SKM-1 treated with dmso at 0.1 percent for 144 hours (cell line): ENCODE data around the gene EFCAB9.
"Not testable (repeated sequence)": the region's sequence is repeated elsewhere in the genome, so short reads cannot be mapped to it uniquely, and the experiment has no call there.

ENCODE experiments used
- DNase-seq: peaks from one replicate; lab custom pipeline; 2025; ENCODE audit not compliant: unreplicated experiment; lab: John Stamatoyannopoulos, UW

The EFCAB9 gene

GRCh38 chr5:172188033-172188892 is 5.7 kb upstream of the EFCAB9 start, which contains the start of gene STK10:
STK10 (minus strand) TSS chr5:172188224; CDS start chr5:172188042, 182 bp downstream.
- DNase-seq: peak; percentile 91

DNA sequence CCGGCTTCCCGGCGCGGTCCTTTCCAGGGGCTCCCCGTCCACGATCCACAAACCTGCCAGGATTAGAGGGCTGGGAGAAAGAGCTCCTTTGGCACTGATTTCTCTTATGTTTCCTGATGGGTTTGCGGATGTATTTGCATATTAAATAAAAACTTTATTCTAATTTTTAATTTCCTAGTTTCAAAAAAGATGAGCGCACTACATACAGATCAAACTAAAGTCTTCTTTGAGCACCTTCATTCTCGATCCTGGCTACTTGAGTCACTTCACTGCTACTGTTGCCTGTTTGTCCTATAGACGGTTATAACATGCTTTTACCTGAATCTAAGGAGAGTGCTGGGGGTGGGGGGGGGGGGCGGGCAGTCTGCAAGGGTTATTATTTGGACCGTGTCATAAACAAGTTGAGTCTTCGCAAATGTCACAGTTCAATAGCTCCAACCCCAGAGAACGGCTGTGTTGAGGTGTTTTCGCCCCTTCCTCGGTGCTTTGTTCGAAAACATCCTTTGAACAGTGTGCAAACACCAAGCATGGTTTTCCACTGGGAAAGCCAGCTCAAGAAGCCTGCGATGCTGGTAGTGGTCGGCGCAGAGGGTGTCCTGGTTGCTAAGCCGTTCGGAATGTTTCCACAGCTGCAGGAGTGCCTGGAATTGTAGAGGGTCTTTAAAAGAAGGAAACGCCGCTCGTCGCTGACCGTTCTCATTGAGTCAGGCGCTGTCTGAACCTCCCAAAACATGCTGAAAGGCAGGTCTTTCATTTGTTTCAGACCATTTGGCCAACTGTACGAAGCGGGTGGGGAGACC is 4.9 kb upstream of the EFCAB9 start:
- no peak for DNase-seq

DNA sequence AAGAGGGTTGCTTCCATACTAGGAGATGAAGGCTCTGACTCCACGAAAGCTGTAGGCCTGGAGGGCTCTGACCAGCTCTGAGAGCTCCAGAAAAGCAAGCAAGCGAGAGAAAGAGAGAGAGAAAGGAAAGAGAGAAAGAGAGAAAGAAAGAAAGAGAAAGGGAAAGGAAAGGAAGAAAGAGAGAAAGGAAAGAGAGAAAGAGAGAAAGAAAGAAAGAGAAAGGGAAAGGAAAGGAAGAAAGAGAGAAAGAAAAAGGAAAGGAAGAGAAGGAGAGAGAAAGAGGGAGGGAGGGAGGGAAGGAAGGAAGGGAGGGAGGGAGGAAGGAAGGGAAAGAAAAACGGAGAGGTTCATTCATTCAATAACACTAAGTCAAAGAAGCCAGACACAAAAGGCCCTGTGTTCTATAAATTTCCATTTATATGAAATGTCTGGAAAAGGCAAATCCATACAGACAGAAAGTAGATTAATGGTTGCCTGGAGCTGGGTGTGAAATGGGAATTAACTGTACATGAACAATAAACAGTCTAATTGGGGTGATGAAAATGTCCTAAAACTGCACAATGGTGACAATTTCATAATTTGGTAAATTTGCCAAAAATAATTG is 4.2 kb upstream of the EFCAB9 start:
- DNase-seq: no peak

DNA sequence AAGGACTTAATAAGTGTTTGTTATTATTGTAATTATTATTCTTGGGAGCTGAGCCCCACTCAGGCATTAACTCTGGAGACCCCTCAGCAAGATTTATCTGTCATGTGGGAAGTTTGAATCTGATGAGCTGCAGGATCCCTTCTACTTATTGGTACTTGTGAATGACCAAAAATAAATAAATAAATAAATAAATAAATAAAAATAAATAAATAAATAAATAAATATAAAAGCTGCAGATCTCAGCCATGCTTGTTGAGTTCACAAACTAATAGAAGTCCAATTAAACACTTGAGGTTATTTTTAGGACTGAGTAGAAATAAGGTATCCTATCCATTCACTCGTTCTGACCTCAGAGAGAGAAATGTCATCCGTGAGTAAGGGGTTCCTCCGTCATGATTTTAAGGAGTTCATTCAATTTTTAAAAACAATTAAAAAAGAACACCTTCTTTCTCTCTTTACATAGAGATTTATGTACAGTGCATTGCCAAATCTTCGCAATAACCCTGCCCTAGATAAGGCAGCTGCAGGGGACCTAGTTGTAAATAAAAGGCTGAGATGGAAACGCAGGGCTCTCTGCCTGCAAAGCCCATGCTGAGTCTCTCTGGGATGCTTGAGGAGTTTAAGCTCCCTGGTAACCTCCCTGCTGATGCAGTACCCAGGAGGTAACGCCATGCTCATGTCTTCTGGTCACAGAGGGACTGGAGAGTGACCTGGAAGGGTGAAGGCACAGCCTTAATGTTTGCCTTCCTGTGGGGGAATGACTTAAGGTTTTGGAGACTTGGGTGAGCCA is 1.2 kb downstream of the EFCAB9 start:
- DNase-seq: no peak

- not testable (repeated sequence) for DNase-seq
These were observed 3.8 kb downstream of the EFCAB9 start for GRCh38 chr5:172197775-172198174.

- DNase-seq: no peak
These were observed 5.5 kb downstream of the EFCAB9 start for GRCh38 chr5:172199446-172199845.

DNA sequence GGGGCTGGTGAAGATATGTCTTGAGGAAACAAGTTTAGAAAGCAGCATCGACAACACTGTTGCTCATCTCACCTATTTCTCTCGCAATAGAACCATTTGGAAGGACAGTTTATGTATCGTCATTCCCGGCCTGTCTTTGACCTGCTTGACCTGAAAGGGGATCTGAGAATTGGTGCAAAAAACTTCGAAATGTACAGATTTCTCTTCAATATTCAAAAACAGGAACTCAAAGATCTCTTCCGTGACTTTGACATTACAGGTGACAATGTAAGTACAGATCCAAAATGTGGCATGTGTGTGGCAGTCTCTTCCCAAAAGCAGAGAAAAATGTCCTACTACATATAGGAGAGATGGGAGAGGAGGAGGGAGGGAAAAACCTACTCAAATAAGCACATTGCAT is 6.5 kb downstream of the EFCAB9 start:
- no peak for DNase-seq

GRCh38 chr5:172205984-172206383 is 12.0 kb downstream of the EFCAB9 start:
- not testable (repeated sequence) for DNase-seq

DNA sequence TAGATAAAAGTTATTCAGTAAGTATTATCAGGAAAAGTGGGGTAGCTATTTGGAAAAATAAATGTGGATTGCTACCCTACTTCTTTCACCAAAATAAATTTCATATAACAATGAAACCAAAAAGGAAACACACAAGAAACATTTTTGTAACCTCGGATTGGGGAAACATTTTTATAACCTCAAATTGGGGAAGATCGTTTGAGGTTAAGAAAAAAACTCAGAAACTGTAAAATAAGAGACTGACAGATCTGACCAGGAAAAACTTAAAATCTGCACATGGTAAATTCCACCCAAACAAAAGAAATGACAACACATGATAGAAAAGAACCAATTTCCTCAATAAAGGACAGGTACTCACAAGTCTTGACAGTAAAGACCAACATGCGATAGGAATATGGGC is 13.5 kb downstream of the EFCAB9 start:
- DNase-seq: no peak

GRCh38 chr5:172209714-172210113 is 15.7 kb downstream of the EFCAB9 start:
- DNase-seq: no peak

- DNase-seq: no peak
These were observed 17.7 kb downstream of the EFCAB9 start for GRCh38 chr5:172211676-172212075.

DNA sequence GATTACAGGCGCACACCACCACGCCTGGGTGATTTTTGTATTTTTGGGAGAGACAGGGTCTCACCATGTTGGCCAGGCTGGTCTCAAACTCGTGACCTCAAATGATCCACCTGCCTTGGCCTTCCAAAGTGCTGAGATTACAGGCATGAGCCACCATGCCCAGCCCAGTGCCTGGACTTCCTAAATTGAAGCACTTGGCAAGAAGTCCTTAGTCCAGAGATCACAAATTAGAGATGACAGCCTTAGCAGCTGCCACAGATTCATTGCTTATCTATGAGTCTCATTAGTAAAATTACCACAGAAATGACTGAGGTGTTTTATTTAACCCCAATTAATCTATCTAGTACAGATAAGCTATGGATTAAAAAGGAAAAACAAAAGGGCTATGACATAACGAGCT is 19.2 kb downstream of the EFCAB9 start:
- no peak for DNase-seq

GRCh38 chr5:172216345-172216744 is 22.4 kb downstream of the EFCAB9 start:
- no peak for DNase-seq

DNA sequence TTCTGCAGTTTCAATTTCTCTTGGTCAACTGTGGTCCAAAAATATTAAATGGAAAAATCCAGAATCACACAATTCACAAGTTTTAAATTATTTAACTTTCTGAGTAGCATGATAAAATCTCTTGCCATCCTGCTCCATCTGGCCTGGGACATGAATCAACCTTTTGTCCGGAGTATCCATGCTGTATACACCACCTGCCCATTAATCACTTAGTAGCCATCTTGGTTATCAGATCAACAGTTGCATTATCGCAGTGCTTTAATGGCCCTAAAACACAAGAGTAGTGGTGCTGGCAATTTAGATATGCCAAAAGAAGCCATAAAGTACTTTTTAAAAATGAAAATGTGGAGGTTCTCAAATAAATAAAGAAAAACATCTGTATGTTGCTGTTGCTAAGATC is 25.3 kb downstream of the EFCAB9 start:
- no peak for DNase-seq

DNA sequence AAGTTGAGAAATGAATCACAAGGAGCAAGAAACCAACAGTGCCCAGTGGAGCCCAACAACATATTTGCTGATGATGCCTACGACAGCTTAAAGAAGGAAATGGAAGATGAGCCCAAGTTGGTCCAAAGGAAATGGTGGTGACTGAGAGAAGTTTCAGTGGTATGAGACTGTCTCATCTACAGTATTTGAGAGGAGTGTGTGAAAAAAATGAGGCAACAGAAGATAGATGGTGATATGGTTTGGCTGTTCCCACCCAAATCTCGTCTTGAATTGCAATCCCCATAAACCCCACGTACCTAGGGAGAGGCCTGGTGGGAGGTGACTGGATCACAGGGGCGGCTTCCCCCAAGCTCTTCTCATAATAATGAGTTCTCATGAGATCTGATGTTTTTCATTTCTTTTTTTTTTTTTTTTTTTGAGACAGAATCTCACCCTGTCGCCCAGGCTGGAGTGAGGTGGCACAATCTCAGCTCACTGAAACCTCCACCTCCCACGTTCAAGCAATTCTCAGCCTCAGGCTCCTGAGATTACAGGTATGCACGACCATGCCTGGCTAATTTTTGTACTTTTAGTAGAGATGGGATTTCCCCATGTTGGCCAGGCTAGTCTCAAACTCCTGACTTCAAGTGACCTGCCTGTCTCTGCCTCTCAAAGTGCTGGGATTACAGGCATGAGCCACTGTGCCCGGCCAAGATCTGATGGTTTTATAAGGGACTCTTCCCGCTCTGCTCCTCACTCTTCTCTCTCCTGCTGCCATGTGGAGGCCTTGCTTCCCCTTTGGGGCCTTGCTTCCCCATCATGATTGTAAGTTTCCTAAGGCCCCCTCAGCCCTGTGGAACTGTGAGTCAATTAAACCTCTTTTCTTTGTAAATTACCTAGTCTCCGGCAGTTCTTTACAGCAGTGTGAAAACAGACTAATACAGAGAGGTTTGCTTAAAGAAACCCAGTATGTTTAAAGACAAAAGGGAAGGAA is 30.2 kb downstream of the EFCAB9 start:
- no peak for DNase-seq

GRCh38 chr5:172224996-172225395 is 31.0 kb downstream of the EFCAB9 start:
- no peak for DNase-seq

GRCh38 chr5:172229904-172230303 is 35.9 kb downstream of the EFCAB9 start:
- no peak for DNase-seq

GRCh38 chr5:172234031-172234430 is 40.1 kb downstream of the EFCAB9 start:
- no peak for DNase-seq

DNA sequence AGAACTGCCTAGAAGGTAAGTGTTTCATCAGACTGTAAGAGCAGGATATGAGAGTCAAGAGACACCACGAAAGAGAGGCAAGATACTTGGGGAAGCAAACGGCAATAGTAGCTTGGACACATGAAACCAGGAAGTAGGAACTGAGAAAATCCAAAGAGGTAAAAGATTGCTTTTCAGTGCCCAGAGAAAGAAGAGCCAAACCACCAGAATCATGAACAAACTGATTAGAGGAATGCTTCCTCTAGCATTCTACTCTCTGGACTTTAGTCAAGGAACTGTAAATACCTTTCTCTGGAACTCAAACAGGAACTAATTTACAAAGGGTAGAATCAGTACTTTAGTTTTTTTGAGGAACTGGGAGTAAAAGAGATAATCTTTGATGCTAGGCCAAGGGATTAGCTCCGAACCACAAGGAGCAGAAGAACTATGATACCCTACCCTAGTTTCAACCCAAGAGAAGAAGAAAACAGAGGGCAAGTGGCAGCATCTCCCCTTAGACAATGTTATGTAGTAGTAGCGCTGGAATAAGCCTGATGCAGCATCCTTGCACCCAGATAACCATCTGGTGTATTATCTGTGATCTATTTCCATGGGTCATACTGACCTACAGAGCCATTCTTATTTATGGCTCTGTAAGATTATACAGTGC is 41.3 kb downstream of the EFCAB9 start:
- DNase-seq: peak; percentile 68
